ENCODE measurements around the gene ZNF276.

The ZNF276 gene

GRCh38 chr16:89721546-89722391 is 432 bp downstream of the ZNF276 start:
- Mint-ChIP-seq H3K4me1 (peaks cover 41% of the 10 kb centered on the region), H3K36me3 (peaks cover 27% of the 10 kb centered on the region)

GRCh38 chr16:89722392-89723278 is 1.3 kb downstream of the ZNF276 start:
- ATAC-seq = peak; percentile 24
- peaks cover 36% of the 10 kb centered on the region for H3K4me1 Mint-ChIP-seq
- H3K36me3 Mint-ChIP-seq = peaks cover 24% of the 10 kb centered on the region
- H3K9me3 Mint-ChIP-seq = no peaks in the 10 kb centered on the region
- peak overlapping the region; percentile 77 for H3K4me3 Mint-ChIP-seq
- H3K27ac Mint-ChIP-seq = peak overlapping the region; percentile 79
- no peaks in the 10 kb centered on the region for H3K27me3 Mint-ChIP-seq

More at GRCh38 chr16:89721546-89722391, 432 bp downstream of the ZNF276 start:
- Mint-ChIP-seq H3K27ac (peak overlapping the region; percentile 79), H3K27me3 (no peaks in the 10 kb centered on the region), H3K4me3 (peak overlapping the region; percentile 77), H3K9me3 (no peaks in the 10 kb centered on the region)
- ATAC-seq = peak; percentile 73

- peak overlapping the region; percentile 77 for H3K4me3 Mint-ChIP-seq
- H3K9me3 Mint-ChIP-seq = no peaks in the 10 kb centered on the region
- H3K4me1 Mint-ChIP-seq = peaks cover 29% of the 10 kb centered on the region
- H3K27ac Mint-ChIP-seq = peak overlapping the region; percentile 79
- no peak for ATAC-seq
- peaks cover 15% of the 10 kb centered on the region for H3K36me3 Mint-ChIP-seq
- no peaks in the 10 kb centered on the region for H3K27me3 Mint-ChIP-seq
Observed at GRCh38 chr16:89723279-89724250, 2.2 kb downstream of the ZNF276 start.

- ATAC-seq = no peak
- no peaks in the 10 kb centered on the region for H3K9me3 Mint-ChIP-seq
- H3K36me3 Mint-ChIP-seq = peaks cover 37% of the 10 kb centered on the region
- no peaks in the 10 kb centered on the region for H3K27me3 Mint-ChIP-seq
- H3K4me1 Mint-ChIP-seq = peaks cover 25% of the 10 kb centered on the region
- no peak overlapping the region for H3K4me3 Mint-ChIP-seq
- no peak overlapping the region for H3K27ac Mint-ChIP-seq
Observed at GRCh38 chr16:89727406-89728120, 6.2 kb downstream of the ZNF276 start.

GRCh38 chr16:89729293-89729692 is 8.0 kb downstream of the ZNF276 start:
- ATAC-seq = no peak
- no peak overlapping the region for H3K4me3 Mint-ChIP-seq
- peaks cover 17% of the 10 kb centered on the region for H3K4me1 Mint-ChIP-seq
- H3K27ac Mint-ChIP-seq = no peak overlapping the region
- no peaks in the 10 kb centered on the region for H3K9me3 Mint-ChIP-seq
- peaks cover 45% of the 10 kb centered on the region for H3K36me3 Mint-ChIP-seq
- H3K27me3 Mint-ChIP-seq = no peaks in the 10 kb centered on the region

- ATAC-seq = no peak
- Mint-ChIP-seq H3K9me3 (no peaks in the 10 kb centered on the region), H3K4me3 (no peak overlapping the region), H3K27ac (no peak overlapping the region), H3K36me3 (peaks cover 50% of the 10 kb centered on the region), H3K27me3 (no peaks in the 10 kb centered on the region), H3K4me1 (peaks cover 17% of the 10 kb centered on the region)
Observed at GRCh38 chr16:89729863-89730593, 8.7 kb downstream of the ZNF276 start.

GRCh38 chr16:89730610-89731234 is 9.4 kb downstream of the ZNF276 start:
- Mint-ChIP-seq H3K36me3 (peaks cover 55% of the 10 kb centered on the region), H3K9me3 (no peaks in the 10 kb centered on the region), H3K27me3 (no peaks in the 10 kb centered on the region), H3K4me3 (no peak overlapping the region), H3K27ac (no peak overlapping the region), H3K4me1 (peaks cover 17% of the 10 kb centered on the region)
- ATAC-seq = no peak

GRCh38 chr16:89732142-89732917 is 11.0 kb downstream of the ZNF276 start:
- H3K36me3 Mint-ChIP-seq = peaks cover 59% of the 10 kb centered on the region
- H3K9me3 Mint-ChIP-seq = no peaks in the 10 kb centered on the region
- ATAC-seq = no peak
- H3K4me3 Mint-ChIP-seq = no peak overlapping the region
- H3K27me3 Mint-ChIP-seq = no peaks in the 10 kb centered on the region
- H3K4me1 Mint-ChIP-seq = peaks cover 23% of the 10 kb centered on the region
- H3K27ac Mint-ChIP-seq = peak overlapping the region; percentile 47

- Mint-ChIP-seq H3K4me1 (peaks cover 25% of the 10 kb centered on the region), H3K27ac (no peak overlapping the region), H3K27me3 (no peaks in the 10 kb centered on the region), H3K36me3 (peaks cover 63% of the 10 kb centered on the region), H3K4me3 (no peak overlapping the region), H3K9me3 (no peaks in the 10 kb centered on the region)
- ATAC-seq = no peak
Observed at GRCh38 chr16:89732918-89733242, 11.5 kb downstream of the ZNF276 start.

- H3K36me3 Mint-ChIP-seq = peaks cover 66% of the 10 kb centered on the region
- no peak overlapping the region for H3K27ac Mint-ChIP-seq
- no peak overlapping the region for H3K4me3 Mint-ChIP-seq
- ATAC-seq = no peak
- H3K27me3 Mint-ChIP-seq = no peaks in the 10 kb centered on the region
- H3K4me1 Mint-ChIP-seq = peaks cover 25% of the 10 kb centered on the region
- H3K9me3 Mint-ChIP-seq = no peaks in the 10 kb centered on the region
Observed at GRCh38 chr16:89733322-89733721, 12.0 kb downstream of the ZNF276 start.

GRCh38 chr16:89733792-89734191 is 12.5 kb downstream of the ZNF276 start:
- Mint-ChIP-seq H3K9me3 (no peaks in the 10 kb centered on the region), H3K4me1 (peaks cover 25% of the 10 kb centered on the region), H3K4me3 (no peak overlapping the region), H3K27me3 (no peaks in the 10 kb centered on the region), H3K36me3 (peaks cover 68% of the 10 kb centered on the region), H3K27ac (no peak overlapping the region)
- ATAC-seq = no peak

GRCh38 chr16:89736554-89736953 is 15.2 kb downstream of the ZNF276 start:
- H3K36me3 Mint-ChIP-seq = peaks cover 62% of the 10 kb centered on the region
- ATAC-seq = no peak
- H3K27me3 Mint-ChIP-seq = no peaks in the 10 kb centered on the region
- peaks cover 35% of the 10 kb centered on the region for H3K4me1 Mint-ChIP-seq
- H3K9me3 Mint-ChIP-seq = no peaks in the 10 kb centered on the region
- H3K27ac Mint-ChIP-seq = no peak overlapping the region
- H3K4me3 Mint-ChIP-seq = no peak overlapping the region

All from stimulated activated memory B cell treated with anti-CD40 and anti-IgM and Interleukin-4, amounts not matched to agents 10 μg/mL and 1 μg/mL and 100 μg/mL, for 72 hours (primary cell).